ENCODE measurements around the gene TRHDE. TPM values are rescaled to one million over a fixed set of nuclear protein-coding genes. Genes with fewer than 3 reads are reported as not detected.
A peak's percentile ranks its signal among the peaks of the same experiment; 100 is the strongest.

TRHDE gene
- total RNA-seq, 1 experiment from 2014 or later: 16.5 TPM

GRCh38 chr12:72369423-72369959 lies 97.3 kb downstream of the TRHDE start:
- Histone ChIP-seq H4K20me1 (ENCODE audit: low read length) (no peaks in the 10 kb centered on the region), H3K4me2 (ENCODE audit: low read length) (no peak overlapping the region), H3F3A (ENCODE audit: low read length, unreplicated experiment) (no peaks in the 10 kb centered on the region), H3K4me1 (ENCODE audit: insufficient read depth, low read length) (no peaks in the 10 kb centered on the region), H3K27ac (ENCODE audit: low read length) (no peak overlapping the region), H3K27me3 (ENCODE audit: low read length) (no peaks in the 10 kb centered on the region), H3K36me3 (ENCODE audit: low read depth, low read length) (no peaks in the 10 kb centered on the region), H3K79me2 (ENCODE audit: low read length) (no peaks in the 10 kb centered on the region), H3K9me3 (ENCODE audit: low read length) (no peaks in the 10 kb centered on the region), H3K4me3 (ENCODE audit: low read length) (no peak overlapping the region), H3K9me2 (replicated peaks; ENCODE audit: low read length) (no peaks in the 10 kb centered on the region), H3K9ac (ENCODE audit: low read length) (no peak overlapping the region), H2AFZ (ENCODE audit: low read length) (no peak overlapping the region)
- TF ChIP-seq CTCF (conservative IDR thresholded peaks at IDR 0.05; ENCODE audit: low read depth, low read length): no peak
- TF ChIP-seq EZH2phosphoT487 (IDR thresholded peaks at IDR 0.05; ENCODE audit: borderline replicate concordance, low read length): no peak
- no peak for TF ChIP-seq EZH2 (IDR thresholded peaks at IDR 0.05; ENCODE audit: low read length, unreplicated experiment)
- no TSS peak for BruUV-seq (replicated peaks)
- ATAC-seq (no peak), DNase-seq (no peak)
- intact Hi-C loops (cut with micrococcal nuclease): no loop called here
- CTCF ChIA-PET: no interaction called here
- POLR2A ChIA-PET (ENCODE audit: unreplicated experiment): no interaction called here

GRCh38 chr12:72380441-72380840 lies 108.3 kb downstream of the TRHDE start:
- intact Hi-C loops (cut with micrococcal nuclease): no loop called here
- no peak overlapping the region for H3K4me2 ChIP-seq (ENCODE audit: low read length)
- no peak overlapping the region for H2AFZ ChIP-seq (ENCODE audit: low read length)
- no peaks in the 10 kb centered on the region for H3K36me3 ChIP-seq (ENCODE audit: low read depth, low read length)
- H3K79me2 ChIP-seq (ENCODE audit: low read length): no peaks in the 10 kb centered on the region
- no peaks in the 10 kb centered on the region for H3K9me3 ChIP-seq (ENCODE audit: low read length)
- H3F3A ChIP-seq (ENCODE audit: low read length, unreplicated experiment): no peaks in the 10 kb centered on the region
- no peak for ATAC-seq
- H3K4me1 ChIP-seq (ENCODE audit: insufficient read depth, low read length): no peaks in the 10 kb centered on the region
- H3K9me2 ChIP-seq (replicated peaks; ENCODE audit: low read length): no peaks in the 10 kb centered on the region
- no peaks in the 10 kb centered on the region for H3K27me3 ChIP-seq (ENCODE audit: low read length)
- no TSS peak for BruUV-seq (replicated peaks)
- H3K4me3 ChIP-seq (ENCODE audit: low read length): no peak overlapping the region
- ChIA-PET POLR2A (ENCODE audit: unreplicated experiment) (no interaction called here), CTCF (no interaction called here)
- H3K9ac ChIP-seq (ENCODE audit: low read length): no peak overlapping the region
- no peaks in the 10 kb centered on the region for H4K20me1 ChIP-seq (ENCODE audit: low read length)
- TF ChIP-seq CTCF (conservative IDR thresholded peaks at IDR 0.05; ENCODE audit: low read depth, low read length) (no peak), EZH2phosphoT487 (IDR thresholded peaks at IDR 0.05; ENCODE audit: borderline replicate concordance, low read length) (no peak), EZH2 (IDR thresholded peaks at IDR 0.05; ENCODE audit: low read length, unreplicated experiment) (no peak)
- DNase-seq: no peak
- H3K27ac ChIP-seq (ENCODE audit: low read length): no peak overlapping the region

- no peaks in the 10 kb centered on the region for H3K9me3 ChIP-seq (ENCODE audit: low read length)
- no peak overlapping the region for H3K9ac ChIP-seq (ENCODE audit: low read length)
- TF ChIP-seq EZH2 (IDR thresholded peaks at IDR 0.05; ENCODE audit: low read length, unreplicated experiment) (no peak), CTCF (conservative IDR thresholded peaks at IDR 0.05; ENCODE audit: low read depth, low read length) (no peak), EZH2phosphoT487 (IDR thresholded peaks at IDR 0.05; ENCODE audit: borderline replicate concordance, low read length) (no peak)
- no peaks in the 10 kb centered on the region for H3K36me3 ChIP-seq (ENCODE audit: low read depth, low read length)
- no peak overlapping the region for H3K4me3 ChIP-seq (ENCODE audit: low read length)
- no peaks in the 10 kb centered on the region for H3K27me3 ChIP-seq (ENCODE audit: low read length)
- intact Hi-C loops (cut with micrococcal nuclease): no loop called here
- ATAC-seq: peak; percentile 97
- ChIA-PET POLR2A (ENCODE audit: unreplicated experiment) (no interaction called here), CTCF (no interaction called here)
- H3K79me2 ChIP-seq (ENCODE audit: low read length): no peaks in the 10 kb centered on the region
- no TSS peak for BruUV-seq (replicated peaks)
- no peak overlapping the region for H3K27ac ChIP-seq (ENCODE audit: low read length)
- peak overlapping the region; percentile 7; the same call in 1 of the 2 replicates for H3K4me2 ChIP-seq (ENCODE audit: low read length)
- peak; percentile 37 for DNase-seq
- no peak overlapping the region for H2AFZ ChIP-seq (ENCODE audit: low read length)
- H3K4me1 ChIP-seq (ENCODE audit: insufficient read depth, low read length): peaks cover 11% of the 10 kb centered on the region
- no peaks in the 10 kb centered on the region for H4K20me1 ChIP-seq (ENCODE audit: low read length)
- no peaks in the 10 kb centered on the region for H3K9me2 ChIP-seq (replicated peaks; ENCODE audit: low read length)
- H3F3A ChIP-seq (ENCODE audit: low read length, unreplicated experiment): no peaks in the 10 kb centered on the region
Observed at GRCh38 chr12:72388322-72388721, 116.2 kb downstream of the TRHDE start.
